MV-4-11 (cell line): ENCODE measurements around the gene SOWAHD.
"Not testable (repeated sequence)": the region's sequence is repeated elsewhere in the genome, so short reads cannot be mapped to it uniquely, and the experiment has no call there.

Experiments used
- DNase-seq: peaks from one replicate; lab custom pipeline; 2025; lab: John Stamatoyannopoulos, UW

SOWAHD gene

DNA sequence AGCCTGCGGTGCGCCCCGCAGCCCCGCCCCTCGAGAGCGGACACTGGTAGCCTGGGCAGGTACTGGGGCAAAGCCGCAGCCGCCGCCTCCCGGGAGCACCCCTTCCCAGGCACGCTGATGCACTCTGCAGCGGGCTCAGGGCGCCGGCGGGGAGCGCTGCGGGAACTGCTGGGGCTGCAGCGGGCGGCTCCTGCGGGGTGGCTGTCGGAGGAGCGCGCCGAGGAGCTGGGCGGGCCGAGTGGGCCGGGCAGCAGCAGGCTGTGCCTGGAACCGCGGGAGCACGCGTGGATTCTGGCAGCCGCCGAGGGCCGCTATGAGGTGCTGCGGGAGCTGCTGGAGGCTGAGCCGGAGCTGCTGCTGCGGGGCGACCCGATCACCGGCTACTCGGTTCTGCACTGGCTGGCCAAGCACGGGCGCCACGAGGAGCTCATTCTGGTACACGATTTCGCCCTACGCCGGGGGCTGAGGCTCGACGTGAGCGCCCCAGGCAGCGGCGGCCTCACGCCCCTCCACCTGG lies 401 bp downstream of the SOWAHD start:
- no peak for DNase-seq

DNA sequence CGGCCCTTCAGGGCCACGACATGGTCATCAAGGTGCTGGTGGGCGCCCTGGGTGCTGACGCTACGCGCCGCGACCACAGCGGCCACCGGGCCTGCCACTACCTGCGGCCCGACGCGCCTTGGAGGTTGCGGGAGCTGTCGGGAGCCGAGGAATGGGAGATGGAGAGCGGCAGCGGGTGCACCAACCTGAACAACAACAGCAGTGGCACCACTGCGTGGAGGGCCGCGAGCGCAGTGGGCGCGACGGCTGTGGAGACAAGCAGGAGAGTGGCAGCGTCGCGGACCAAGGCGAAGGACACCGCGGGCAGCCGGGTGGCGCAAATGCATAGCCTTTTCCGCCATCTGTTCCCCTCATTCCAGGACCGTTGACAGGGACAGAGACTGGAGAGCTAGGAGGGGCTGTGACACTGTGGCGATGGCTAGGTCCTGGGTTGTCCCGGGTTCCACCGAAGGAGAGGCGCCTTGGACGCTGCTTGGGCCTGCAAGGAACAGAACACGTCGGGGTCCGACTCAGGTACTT lies 919 bp downstream of the SOWAHD start:
- no peak for DNase-seq

DNA sequence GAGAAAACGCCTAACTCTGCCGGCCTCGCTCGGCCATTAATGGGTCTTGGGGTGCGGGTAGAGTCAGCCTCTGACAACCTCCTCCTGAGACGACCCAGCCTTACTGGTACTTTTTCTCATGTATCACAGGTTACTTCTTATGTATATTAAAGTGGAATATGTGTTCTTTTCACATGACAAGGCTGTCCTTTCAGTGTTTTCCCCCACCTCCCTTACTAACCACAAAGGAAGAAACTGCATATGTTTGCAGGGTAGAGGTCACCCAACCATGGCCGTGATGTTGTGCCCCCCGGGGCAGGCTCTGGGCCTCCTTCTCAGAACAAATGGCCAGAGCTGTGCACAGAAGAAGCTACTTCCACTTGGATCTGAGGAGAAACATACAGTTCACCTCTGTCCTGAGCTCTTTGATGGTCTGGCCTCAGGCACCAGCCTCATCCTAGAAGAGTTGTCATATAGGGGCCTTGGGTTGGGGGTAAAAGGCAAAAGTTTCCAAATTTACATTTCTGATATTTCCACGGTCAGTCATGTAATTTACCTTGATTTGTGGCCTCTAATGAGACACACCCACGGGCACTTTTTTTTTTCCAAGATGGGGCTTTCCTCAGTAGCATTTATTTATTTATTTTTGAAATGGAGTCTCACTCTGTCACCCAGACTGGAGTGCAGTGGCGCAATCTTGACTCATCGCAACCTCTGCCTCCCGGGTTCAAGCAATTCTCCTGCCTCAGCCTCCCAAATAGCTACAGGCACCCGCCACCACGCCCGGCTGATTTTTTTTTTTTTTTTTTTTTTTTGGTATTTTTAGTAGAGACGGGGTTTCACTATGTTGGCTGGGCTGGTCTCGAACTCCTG lies 1.9 kb downstream of the SOWAHD start:
- DNase-seq: peak; percentile 4

DNA sequence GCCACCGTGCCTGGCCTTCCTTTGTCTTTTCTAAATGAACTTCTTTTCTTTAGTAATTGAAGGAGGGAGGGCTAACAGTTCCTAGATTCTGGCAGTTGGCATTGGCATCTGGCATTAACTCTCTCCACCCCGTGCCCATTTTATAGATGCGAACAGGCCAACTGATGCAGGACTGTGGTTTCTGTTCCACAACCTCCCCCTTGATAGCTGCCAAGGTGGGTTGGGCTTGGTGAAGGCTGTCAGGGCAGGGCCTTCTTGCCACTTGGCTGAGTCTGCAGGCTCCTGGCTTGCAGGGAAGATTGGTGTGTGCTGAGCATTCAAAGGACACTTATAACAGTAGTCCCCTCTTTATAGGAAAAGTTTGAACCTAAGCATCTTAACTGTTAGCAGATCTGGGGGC lies 4.3 kb downstream of the SOWAHD start:
- no peak for DNase-seq

DNA sequence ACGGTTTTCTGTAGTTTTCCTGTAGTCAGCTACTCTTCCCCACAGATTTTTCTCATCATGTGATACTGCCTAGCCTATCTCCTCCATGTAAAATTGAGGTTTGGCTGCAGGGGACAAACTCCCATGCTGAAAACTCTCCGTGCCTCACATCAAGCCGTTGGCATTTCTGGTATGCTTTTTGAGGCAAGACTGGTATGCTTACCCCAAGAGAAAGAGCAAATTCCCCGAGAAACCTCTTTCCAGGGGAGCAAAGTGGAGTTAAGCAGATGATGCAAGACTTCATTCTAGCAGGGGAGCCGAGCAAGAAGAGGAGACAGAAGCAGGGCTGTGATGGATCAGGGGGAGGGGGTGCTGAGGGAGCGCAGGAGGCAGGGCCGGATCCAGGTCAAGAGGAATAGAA lies 4.8 kb downstream of the SOWAHD start:
- no peak for DNase-seq

DNA sequence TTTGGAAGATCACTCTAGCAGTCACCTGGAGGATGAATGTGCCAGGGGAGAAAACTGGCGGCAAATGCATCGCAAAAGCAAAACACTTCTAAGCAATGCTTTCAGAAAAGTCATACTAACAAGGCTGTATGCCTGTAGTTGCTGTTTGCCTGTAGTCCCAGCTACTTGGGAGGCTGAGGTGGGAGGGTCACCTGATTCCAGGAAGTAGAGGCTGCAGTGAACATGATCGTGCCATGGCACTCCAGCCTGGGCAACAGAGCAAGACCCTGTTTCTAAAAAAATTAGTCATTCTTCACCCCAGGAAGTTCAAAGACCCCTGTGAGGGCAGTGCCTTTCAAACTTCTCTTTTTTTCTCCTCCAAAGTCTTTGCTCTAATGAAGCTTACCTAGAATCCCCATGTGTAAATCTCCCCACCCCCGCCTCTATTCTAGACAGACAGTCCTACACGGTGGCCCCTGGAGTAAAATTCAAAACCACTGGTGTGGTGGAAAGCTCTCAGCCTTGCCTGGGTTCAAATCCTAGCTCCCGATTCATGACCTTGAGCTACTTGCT lies 5.5 kb downstream of the SOWAHD start:
- DNase-seq: no peak

DNA sequence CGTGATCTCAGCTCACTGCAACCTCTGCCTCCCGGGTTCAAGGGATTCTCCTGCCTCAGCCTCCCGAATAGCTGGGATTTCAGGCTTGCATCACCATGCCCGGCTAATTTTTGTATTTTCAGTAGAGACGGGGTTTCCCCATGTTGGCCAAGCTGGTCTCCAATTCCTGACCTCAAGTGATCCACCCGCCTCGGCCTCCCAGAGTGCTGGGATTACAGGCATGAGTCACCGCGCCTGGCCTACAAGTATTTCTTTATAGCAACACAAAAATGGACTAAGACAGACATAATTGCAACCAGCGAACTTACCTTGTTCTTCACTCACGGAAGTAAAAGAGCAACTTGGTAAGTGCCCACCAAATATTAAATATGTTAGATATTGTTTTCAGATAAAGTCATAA lies 10.0 kb downstream of the SOWAHD start:
- peak; percentile 52 for DNase-seq

DNA sequence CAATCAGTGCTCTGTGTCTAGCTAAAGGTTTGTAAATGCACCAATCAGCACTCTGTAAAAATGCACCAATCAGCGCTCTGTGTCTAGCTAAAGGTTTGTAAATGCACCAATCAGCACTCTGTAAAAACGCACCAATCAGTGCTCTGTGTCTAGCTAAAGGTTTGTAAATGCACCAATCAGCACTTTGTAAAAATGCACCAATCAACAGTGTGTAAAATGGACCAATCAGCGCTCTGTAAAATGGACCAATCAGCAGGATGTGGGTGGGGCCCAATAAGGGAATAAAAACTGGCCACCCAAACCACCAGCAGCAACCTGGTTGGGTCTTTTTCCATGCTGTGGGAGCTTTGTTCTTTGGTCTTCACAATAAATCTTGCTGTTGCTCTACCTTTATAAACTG lies 11.0 kb downstream of the SOWAHD start:
- not testable (repeated sequence) for DNase-seq

DNA sequence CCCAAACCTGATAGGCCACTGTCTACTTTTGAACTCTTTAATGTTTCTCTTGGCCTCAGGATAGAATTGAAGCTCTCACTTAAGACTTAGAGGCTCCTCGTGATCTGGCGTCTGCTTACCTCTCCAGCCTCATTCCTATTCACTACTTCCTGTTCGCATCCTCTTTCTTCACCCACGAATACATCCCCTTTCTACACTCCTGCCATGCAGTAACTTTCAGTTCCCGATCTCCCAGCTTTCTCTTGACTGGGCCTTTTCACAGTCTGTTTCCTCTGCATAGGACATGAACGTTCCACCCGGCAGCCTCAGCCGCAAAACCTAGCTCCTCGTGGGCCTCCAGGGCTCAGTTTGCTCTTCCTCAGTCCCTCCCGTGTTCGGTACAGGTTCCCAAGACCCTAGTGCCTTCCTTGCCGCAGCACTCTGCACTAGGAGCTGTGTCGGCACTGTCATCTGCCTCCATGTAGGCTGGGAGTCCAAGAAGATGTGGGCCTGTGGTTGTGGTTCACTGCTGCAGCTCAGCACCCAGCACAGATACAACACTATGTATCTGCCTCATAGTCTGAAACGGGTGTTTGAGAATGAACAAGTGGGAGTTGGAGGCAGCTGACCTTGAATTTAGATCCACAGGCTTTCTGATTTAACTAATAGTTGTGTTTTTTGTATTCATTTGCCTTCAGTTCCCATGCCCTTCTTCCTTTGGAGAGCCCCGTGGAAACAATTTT lies 17.3 kb downstream of the SOWAHD start:
- DNase-seq: peak; percentile 85

DNA sequence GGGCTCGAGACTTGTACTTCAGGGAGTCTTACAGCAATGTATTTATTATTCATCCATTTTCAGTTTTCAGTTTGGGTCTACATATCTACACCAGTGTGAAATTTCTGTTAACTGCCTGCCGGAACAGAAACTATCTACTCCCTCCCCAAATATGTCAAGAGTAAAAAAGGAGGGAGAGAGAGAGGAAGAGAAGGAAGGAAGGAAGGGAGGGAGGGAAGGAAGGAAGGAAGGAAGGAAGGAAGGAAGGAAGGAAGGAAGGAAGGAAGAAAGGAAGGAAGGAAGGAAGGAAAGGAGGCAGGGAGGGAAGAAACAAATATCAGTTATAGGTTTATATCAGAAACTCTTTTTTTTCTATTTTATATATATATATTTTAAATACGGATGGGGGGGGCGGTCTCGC lies 20.4 kb downstream of the SOWAHD start:
- no peak for DNase-seq

DNA sequence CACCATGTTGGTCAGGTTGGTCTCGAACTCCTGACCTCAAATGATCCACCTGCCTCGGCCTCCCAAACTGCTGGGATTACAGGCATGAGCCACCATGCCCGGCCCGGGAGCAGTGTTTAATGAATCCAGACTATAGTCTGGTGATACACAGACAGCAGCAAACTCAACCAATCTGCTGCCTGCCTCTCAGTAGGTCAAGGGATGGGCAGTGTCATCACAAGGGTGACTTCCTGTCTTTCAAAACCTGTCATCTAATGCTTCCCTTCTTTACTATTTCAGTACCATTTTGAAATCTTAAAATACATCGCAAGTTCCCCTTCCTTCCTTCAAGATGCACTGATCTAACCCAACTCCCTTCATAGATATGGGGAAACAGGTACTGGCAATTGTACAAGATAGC lies 24.6 kb downstream of the SOWAHD start:
- peak; percentile 86 for DNase-seq

DNA sequence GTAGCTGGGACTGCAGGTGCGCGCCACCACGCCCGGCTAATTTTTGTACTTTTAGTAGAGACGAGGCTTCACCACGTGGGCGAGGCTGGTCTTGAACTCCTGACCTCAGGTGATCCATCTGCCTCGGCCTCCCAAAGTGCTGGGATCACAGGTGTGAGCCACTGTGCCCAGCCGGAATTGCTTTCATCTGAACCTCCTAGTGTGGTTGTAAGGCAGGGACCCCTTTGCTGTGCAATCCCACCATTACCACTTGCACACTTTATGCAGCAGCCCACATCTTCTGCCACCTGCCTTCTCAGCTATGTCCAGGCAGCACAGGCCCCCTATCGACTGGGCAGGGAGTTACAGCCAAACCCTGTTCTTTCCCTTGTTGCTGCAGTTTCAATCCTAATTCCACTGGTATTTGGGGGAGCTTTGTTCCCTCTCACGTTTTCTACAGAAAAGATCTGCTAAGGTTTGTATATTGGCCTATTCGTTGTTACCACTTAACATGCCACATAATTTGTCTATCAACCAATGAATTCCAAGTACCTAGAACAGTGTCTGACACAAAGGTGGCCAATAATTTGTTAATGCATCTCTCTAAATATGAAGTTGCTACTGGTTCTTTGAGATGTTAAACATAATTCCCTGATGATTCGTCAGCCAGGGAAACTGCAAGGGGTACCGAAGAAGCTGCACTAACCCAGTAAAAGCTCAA lies 26.5 kb downstream of the SOWAHD start:
- DNase-seq: peak; percentile 34

DNA sequence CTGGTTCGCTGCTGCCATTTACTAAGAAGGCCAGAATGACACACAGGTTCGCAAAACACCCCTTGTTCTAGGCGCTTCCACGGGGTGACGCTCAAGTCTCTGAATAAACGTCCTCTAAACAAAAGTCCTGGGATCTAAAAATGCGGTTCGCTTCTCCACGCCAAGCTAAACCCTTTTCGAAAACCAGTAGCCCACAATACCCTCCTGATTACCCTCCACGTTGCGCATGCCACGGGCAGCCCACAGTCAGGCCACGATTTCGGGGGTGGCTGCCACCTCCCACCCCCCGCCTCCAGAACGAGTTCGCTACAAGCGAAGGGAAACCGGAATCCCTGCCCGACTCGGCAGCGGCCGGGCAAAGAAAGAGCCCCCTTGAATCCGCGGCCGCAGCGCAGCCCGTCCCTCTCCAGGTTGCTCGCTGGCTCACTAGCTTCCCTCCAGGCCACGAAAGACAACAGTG lies 32.6 kb downstream of the SOWAHD start:
- DNase-seq: peak; percentile 42

DNA sequence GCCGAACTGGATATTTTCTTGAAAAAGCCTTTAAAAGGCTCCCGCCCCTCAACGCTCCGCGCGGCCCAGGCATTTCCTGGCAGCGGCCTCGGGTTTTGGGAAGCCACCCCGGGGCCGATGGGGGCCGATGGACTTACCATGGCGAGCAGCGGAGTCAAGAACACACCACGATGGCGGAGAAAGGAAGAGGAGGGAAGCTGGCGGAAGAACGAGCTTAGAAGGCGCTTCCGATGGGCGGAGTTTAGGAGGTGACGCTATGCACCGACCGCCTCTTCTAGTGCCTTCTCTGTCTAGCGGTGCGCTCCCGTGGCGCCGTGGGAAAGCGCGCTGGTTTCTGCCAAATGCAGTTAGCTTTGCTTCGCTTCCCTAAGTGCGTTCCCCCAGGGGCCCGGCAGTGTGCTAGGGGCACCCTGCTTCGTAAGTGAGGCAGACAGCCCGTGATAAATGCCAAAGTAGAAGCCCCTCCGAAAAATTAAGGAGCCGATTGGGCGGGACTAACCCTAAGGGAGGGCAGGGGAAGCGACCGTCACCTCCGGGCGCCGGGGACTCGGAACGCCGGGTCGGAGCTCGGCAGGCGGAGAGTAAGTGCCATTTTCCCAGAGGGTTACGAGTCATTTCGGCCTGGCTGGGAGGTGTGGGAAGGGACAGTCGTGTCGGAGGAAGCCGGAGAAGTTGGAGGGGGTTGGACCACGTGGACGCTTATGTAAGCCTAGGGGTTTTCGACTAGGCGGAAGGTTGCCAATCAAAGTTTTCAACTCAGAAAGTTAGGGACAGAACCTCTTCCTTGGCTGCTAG lies 33.2 kb downstream of the SOWAHD start, which contains the start of gene RPL39:
RPL39 (minus strand) TSS at position 194 of the 795 bp plus-strand sequence; CDS start at position 140, 54 bp downstream.
- peak; percentile 83 for DNase-seq

DNA sequence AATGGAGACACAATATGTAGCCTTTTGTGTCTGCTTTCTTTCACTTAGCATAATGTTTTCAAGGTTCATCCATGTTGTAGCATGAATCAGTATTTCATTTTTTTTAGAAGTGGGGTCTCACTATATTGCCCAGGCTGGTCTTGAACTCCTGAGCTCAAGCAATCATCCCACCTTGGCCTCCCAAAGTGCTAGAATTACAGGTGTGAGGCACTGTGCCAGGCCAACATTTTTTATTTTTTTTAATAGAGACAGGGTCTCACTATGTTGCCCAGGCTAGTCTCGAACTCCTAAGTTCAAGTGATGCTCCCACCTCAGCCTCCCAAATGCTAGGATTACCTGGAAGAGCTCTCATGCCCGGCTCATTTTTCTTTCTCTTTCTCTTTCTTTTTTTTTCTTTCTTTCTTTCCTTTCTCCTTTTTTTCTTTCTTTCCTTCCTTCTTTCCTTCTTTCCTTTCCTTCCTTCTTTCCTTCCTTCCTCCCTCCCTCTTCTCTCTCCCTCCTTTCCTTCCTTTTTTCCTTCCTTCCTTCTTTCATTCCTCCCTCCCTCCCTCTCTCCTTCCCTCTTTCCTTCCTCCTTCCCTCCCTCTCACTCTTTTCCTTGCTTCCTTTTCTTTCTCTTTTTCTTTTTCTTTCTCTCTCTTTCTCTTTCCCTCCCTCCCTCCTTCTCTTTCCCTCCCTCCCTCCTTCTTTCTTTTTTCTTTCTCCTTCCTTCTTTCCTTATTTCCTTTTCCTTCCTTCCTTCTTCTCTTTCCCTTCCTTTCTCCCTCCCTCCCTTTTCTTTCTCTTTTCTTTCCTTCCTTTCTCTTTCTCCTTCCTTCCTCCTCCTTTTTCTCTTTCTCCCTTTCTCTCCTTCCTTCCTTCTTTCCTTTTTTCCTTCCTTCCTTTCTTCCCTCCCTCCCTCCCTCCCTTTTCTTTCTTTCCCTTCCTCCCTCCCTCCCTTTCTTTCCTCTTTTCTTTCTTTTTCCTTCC lies 43.1 kb downstream of the SOWAHD start:
- no peak for DNase-seq

DNA sequence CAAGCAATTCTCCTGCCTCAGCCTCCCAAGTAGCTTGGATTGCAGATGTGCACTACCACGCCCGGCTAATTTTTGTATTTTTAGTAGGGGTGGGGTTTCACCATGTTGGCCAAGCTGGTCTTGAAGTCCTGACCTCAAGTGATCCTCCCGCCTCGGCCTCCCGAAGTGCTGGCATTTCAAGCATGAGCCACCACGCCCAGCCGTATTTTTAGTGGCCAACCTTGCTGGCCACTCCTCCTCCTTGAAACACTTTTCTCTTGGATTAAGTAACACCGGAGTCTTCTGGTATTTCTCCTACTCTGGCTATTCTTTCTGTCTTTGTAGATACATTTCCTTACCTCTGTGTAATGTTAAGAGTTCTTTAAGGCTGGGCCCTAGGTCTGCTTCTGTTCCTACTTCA lies 44.2 kb downstream of the SOWAHD start:
- DNase-seq: no peak

DNA sequence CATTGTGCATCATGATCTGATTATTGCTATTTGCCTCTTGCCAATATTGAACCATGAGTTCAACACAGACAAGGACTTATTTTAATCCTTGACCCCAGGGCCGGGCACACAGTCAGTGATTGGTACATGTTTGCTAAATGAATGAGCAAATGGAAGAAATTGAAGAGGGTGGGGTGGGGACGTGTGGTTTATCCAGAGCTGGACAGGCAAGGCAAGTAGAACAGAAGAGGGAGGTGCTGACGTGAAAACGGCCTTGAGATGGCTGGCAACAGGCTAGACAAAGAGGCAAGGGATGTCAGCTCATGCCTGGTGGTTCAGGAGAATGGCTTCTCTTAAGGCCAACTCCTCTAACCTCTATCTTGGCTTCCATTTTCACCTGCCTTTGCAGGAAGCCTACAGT lies 50.1 kb downstream of the SOWAHD start:
- not testable (repeated sequence) for DNase-seq

DNA sequence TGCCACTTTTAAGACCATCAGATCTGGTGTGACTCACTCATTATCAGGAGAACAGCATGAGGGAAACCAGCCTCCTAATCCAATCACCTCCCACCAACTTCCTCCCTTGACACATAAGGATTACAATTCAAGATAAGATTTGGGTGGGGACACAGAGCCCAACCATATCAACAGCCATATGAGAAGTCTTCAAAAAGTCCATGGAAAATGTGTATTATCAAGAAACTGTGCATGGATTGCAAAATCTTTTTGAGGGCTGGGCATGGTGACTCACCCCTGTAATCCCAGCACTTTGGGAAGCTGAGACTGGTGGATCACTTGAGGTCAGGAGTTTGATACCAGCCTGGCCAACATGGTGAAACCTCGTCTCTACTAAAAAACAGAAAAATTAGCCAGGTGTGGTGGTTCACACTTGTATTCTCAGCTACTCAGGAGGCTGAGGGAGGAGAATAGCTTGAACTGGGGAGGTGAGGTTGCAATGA lies 50.8 kb downstream of the SOWAHD start:
- peak; percentile 61 for DNase-seq
